HG02885 (cell line): ENCODE results near the gene ADAM12.
"Not testable (repeated sequence)": the region's sequence is repeated elsewhere in the genome, so short reads cannot be mapped to it uniquely, and the experiment has no call there.

Experiments
- ATAC-seq: cut with Tn5 transposase; IDR thresholded peaks from one replicate; pipeline ENCODE4 v1.9.1; 2021; ENCODE audit warnings: mild to moderate bottlenecking; ENCODE audit not compliant: unreplicated experiment, poor library complexity

The ADAM12 gene

GRCh38 chr10:126196281-126196680, 192.0 kb downstream of the ADAM12 start:
- no peak for ATAC-seq

- no peak for ATAC-seq
Measured at GRCh38 chr10:126191192-126191591, 197.1 kb downstream of the ADAM12 start.

GRCh38 chr10:126188679-126189200, 199.5 kb downstream of the ADAM12 start:
- no peak for ATAC-seq

GRCh38 chr10:126187399-126187798, 200.9 kb downstream of the ADAM12 start:
- ATAC-seq: no peak

GRCh38 chr10:126186766-126187165, 201.5 kb downstream of the ADAM12 start:
- ATAC-seq: no peak

GRCh38 chr10:126185676-126186447, 202.4 kb downstream of the ADAM12 start:
- no peak for ATAC-seq

GRCh38 chr10:126181626-126182025, 206.7 kb downstream of the ADAM12 start:
- no peak for ATAC-seq

GRCh38 chr10:126179637-126180036, 208.6 kb downstream of the ADAM12 start:
- ATAC-seq: no peak

GRCh38 chr10:126177417-126178030, 210.8 kb downstream of the ADAM12 start:
- ATAC-seq: no peak

- no peak for ATAC-seq
Measured at GRCh38 chr10:126175641-126176262, 212.5 kb downstream of the ADAM12 start.

- ATAC-seq: not testable (repeated sequence)
Measured at GRCh38 chr10:126172755-126173154, 215.5 kb downstream of the ADAM12 start.

GRCh38 chr10:126171555-126171954, 216.7 kb downstream of the ADAM12 start:
- no peak for ATAC-seq

GRCh38 chr10:126170776-126171175, 217.5 kb downstream of the ADAM12 start:
- no peak for ATAC-seq

GRCh38 chr10:126170371-126170770, 217.9 kb downstream of the ADAM12 start:
- no peak for ATAC-seq

GRCh38 chr10:126169899-126170298, 218.4 kb downstream of the ADAM12 start:
- no peak for ATAC-seq

- no peak for ATAC-seq
Measured at GRCh38 chr10:126166797-126167196, 221.5 kb downstream of the ADAM12 start.

- no peak for ATAC-seq
Measured at GRCh38 chr10:126165874-126166273, 222.4 kb downstream of the ADAM12 start.

GRCh38 chr10:126163506-126163905, 224.8 kb downstream of the ADAM12 start:
- no peak for ATAC-seq

- no peak for ATAC-seq
Measured at GRCh38 chr10:126161691-126162090, 226.6 kb downstream of the ADAM12 start.

GRCh38 chr10:126160971-126161630, 227.2 kb downstream of the ADAM12 start:
- ATAC-seq: no peak

GRCh38 chr10:126160571-126160970, 227.7 kb downstream of the ADAM12 start:
- no peak for ATAC-seq
